HEK293 (cell line): Measurements from ENCODE around the gene ZNF624.
A peak's percentile ranks its signal among the peaks of the same experiment; 100 is the strongest.

ENCODE experiments used
- IKZF3 ChIP-seq: fragments of 450-650 bp; IDR thresholded peaks from 2 replicates; pipeline ENCODE4 v1.5.0; 2018; ENCODE audit warnings: missing biosample characterization, mild to moderate bottlenecking, missing genetic modification characterization, moderate library complexity
- KLF1 ChIP-seq: fragments of 450-650 bp; formaldehyde crosslinking; IDR thresholded peaks from 2 replicates; pipeline ENCODE4 v1.5.1; 2016; ENCODE audit warnings: missing biosample characterization, missing genetic modification characterization
- SCRT1 ChIP-seq: fragments of 450-650 bp; formaldehyde crosslinking; IDR thresholded peaks from 2 replicates; pipeline ENCODE4 v1.5.1; 2016; ENCODE audit warnings: missing biosample characterization, missing genetic modification characterization, borderline replicate concordance
- TCF7L2 ChIP-seq: IDR thresholded peaks from 2 replicates; pipeline ENCODE4 v1.6.1; 2011; ENCODE audit warnings: low read depth, mild to moderate bottlenecking, inconsistent platforms, low read length, moderate library complexity, borderline replicate concordance
- ZBTB1 ChIP-seq: fragments of 450-650 bp; formaldehyde crosslinking; IDR thresholded peaks from 2 replicates; pipeline ENCODE4 v1.5.1; 2016; ENCODE audit warnings: missing biosample characterization, missing genetic modification characterization
- ZNF133 ChIP-seq: fragments of 450-650 bp; formaldehyde crosslinking; IDR thresholded peaks from 2 replicates; pipeline ENCODE4 v1.5.1; 2016; ENCODE audit warnings: missing biosample characterization, missing genetic modification characterization
- ZNF157 ChIP-seq: fragments of 450-650 bp; formaldehyde crosslinking; IDR thresholded peaks from 2 replicates; pipeline ENCODE4 v1.5.1; 2016; ENCODE audit warnings: missing biosample characterization, missing genetic modification characterization
- ZNF350 ChIP-seq: fragments of 450-650 bp; formaldehyde crosslinking; IDR thresholded peaks from 2 replicates; pipeline ENCODE4 v1.5.0; 2017; ENCODE audit warnings: missing biosample characterization, mild to moderate bottlenecking, missing genetic modification characterization
- ZNF416 ChIP-seq: fragments of 450-650 bp; formaldehyde crosslinking; IDR thresholded peaks from 2 replicates; pipeline ENCODE4 v1.5.1; 2016; ENCODE audit warnings: missing biosample characterization, missing genetic modification characterization
- ZNF423 ChIP-seq: fragments of 450-650 bp; formaldehyde crosslinking; IDR thresholded peaks from 2 replicates; pipeline ENCODE4 v1.5.1; 2016; ENCODE audit warnings: missing biosample characterization, missing genetic modification characterization
- ZNF433 ChIP-seq: fragments of 450-650 bp; formaldehyde crosslinking; IDR thresholded peaks from 2 replicates; pipeline ENCODE4 v1.5.1; 2016; ENCODE audit warnings: missing biosample characterization, missing genetic modification characterization, low read depth
- ZNF473 ChIP-seq: fragments of 450-650 bp; formaldehyde crosslinking; IDR thresholded peaks from 2 replicates; pipeline ENCODE4 v1.5.1; 2017; ENCODE audit warnings: missing biosample characterization, missing genetic modification characterization
- ZNF48 ChIP-seq: fragments of 450-650 bp; formaldehyde crosslinking; IDR thresholded peaks from 2 replicates; pipeline ENCODE4 v1.5.1; 2016; ENCODE audit warnings: missing biosample characterization, missing genetic modification characterization
- ZNF529 ChIP-seq: fragments of 450-650 bp; formaldehyde crosslinking; IDR thresholded peaks from 2 replicates; pipeline ENCODE4 v1.5.1; 2017; ENCODE audit warnings: missing genetic modification characterization, missing biosample characterization; ENCODE audit not compliant: insufficient replicate concordance
- ZNF548 ChIP-seq: fragments of 450-650 bp; formaldehyde crosslinking; IDR thresholded peaks from 2 replicates; pipeline ENCODE4 v1.5.1; 2016; ENCODE audit warnings: missing biosample characterization, missing genetic modification characterization
- ZNF549 ChIP-seq: fragments of 450-650 bp; IDR thresholded peaks from 2 replicates; pipeline ENCODE4 v1.5.1; 2018; ENCODE audit warnings: missing biosample characterization, missing genetic modification characterization, mild to moderate bottlenecking, inconsistent platforms, moderate library complexity
- ZNF677 ChIP-seq: fragments of 450-650 bp; IDR thresholded peaks from 2 replicates; pipeline ENCODE4 v1.5.0; 2018; ENCODE audit warnings: missing biosample characterization, mild to moderate bottlenecking, missing genetic modification characterization, moderate library complexity
- ZNF785 ChIP-seq: fragments of 450-650 bp; formaldehyde crosslinking; IDR thresholded peaks from 2 replicates; pipeline ENCODE4 v1.5.1; 2016; ENCODE audit warnings: missing biosample characterization, missing genetic modification characterization
- TF ChIP-seq, protein P1 (sequence below): fragments of 450-650 bp; formaldehyde crosslinking; IDR thresholded peaks from 2 replicates; pipeline ENCODE4 v1.5.1; 2016; ENCODE audit warnings: missing biosample characterization, missing genetic modification characterization
- TF ChIP-seq, protein P2 (sequence below): fragments of 450-650 bp; formaldehyde crosslinking; IDR thresholded peaks from 2 replicates; pipeline ENCODE4 v1.5.1; 2016; ENCODE audit warnings: missing biosample characterization, missing genetic modification characterization
- TF ChIP-seq, protein P3 (sequence below): fragments of 450-650 bp; formaldehyde crosslinking; IDR thresholded peaks from 2 replicates; pipeline ENCODE4 v1.5.1; 2017; ENCODE audit warnings: missing biosample characterization, missing genetic modification characterization
- TF ChIP-seq, protein P4 (sequence below): fragments of 450-650 bp; formaldehyde crosslinking; IDR thresholded peaks from 2 replicates; pipeline ENCODE4 v1.5.1; 2016; ENCODE audit warnings: missing biosample characterization, missing genetic modification characterization
- TF ChIP-seq, protein P5 (sequence below): fragments of 450-650 bp; formaldehyde crosslinking; conservative IDR thresholded peaks from 2 replicates; pipeline ENCODE4 v1.5.1; 2016; ENCODE audit warnings: low read depth, missing biosample characterization, missing genetic modification characterization
- TF ChIP-seq, protein P6 (sequence below): fragments of 450-650 bp; formaldehyde crosslinking; IDR thresholded peaks from 2 replicates; pipeline ENCODE4; 2016; ENCODE audit warnings: missing biosample characterization, missing genetic modification characterization
- TF ChIP-seq, protein P7 (sequence below): fragments of 450-650 bp; formaldehyde crosslinking; IDR thresholded peaks from 2 replicates; pipeline ENCODE4 v1.5.1; 2016; ENCODE audit warnings: missing biosample characterization, missing genetic modification characterization

The ZNF624 gene

DNA sequence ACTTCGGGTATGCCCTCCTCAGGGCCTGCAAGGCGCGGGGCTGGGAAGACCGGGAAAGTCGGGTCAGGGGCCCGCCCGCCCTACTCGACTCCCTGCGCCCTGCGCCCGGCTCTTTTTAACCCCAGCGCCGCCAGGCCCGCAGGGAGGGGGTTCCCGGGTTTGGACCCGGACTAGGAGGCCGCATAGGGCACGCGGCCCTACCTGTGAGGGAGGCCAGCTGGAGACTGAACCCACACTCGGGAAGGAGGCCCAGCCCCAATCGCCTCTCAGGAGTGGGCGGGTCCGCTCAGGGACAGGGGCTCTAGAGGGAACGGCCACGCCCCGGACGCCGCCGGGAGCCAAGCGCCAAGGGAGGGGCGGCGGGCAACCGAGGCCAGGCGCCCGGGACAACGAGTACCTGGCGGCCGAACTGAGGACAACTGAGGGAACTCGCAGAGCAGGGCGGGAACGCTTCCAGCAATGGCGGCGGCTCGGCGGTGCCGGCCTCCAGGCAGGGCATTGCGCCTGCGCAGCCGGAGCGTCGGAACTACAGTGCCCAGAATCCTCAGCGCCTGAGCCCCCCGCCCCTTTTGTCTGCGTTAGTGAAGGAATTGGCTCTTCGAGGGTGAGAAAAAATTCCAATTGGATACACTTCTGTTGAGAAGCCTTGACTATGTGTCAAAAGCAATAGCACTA, at the start of gene ZNF624 (continued):
- TF ChIP-seq, protein P1, sequence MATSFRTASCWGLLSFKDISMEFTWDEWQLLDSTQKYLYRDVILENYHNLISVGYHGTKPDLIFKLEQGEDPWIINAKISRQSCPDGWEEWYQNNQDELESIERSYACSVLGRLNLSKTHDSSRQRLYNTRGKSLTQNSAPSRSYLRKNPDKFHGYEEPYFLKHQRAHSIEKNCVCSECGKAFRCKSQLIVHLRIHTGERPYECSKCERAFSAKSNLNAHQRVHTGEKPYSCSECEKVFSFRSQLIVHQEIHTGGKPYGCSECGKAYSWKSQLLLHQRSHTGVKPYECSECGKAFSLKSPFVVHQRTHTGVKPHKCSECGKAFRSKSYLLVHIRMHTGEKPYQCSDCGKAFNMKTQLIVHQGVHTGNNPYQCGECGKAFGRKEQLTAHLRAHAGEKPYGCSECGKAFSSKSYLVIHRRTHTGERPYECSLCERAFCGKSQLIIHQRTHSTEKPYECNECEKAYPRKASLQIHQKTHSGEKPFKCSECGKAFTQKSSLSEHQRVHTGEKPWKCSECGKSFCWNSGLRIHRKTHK (tag by site-specific recombination): no peak
- TF ChIP-seq ZNF48 (tag by site-specific recombination): no peak
- TF ChIP-seq ZNF473 (tag by site-specific recombination): no peak
- no peak for TF ChIP-seq ZBTB1 (tag by site-specific recombination)
- no peak for TF ChIP-seq ZNF423 (tag by site-specific recombination)
- TF ChIP-seq IKZF3 (tag by site-specific recombination): peak; percentile 30; the same call in 1 of the 2 replicates
- TF ChIP-seq ZNF350 (tag by site-specific recombination): no peak
- TF ChIP-seq, protein P2, sequence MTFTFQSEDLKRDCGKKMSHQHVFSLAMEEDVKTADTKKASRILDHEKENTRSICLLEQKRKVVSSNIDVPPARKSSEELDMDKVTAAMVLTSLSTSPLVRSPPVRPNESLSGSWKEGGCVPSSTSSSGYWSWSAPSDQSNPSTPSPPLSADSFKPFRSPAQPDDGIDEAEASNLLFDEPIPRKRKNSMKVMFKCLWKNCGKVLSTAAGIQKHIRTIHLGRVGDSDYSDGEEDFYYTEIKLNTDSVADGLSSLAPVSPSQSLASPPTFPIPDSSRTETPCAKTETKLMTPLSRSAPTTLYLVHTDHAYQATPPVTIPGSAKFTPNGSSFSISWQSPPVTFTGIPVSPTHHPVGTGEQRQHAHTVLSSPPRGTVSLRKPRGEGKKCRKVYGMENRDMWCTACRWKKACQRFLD (tag by site-specific recombination): no peak
- TF ChIP-seq ZNF433 (tag by site-specific recombination): no peak
- TF ChIP-seq, protein P3, sequence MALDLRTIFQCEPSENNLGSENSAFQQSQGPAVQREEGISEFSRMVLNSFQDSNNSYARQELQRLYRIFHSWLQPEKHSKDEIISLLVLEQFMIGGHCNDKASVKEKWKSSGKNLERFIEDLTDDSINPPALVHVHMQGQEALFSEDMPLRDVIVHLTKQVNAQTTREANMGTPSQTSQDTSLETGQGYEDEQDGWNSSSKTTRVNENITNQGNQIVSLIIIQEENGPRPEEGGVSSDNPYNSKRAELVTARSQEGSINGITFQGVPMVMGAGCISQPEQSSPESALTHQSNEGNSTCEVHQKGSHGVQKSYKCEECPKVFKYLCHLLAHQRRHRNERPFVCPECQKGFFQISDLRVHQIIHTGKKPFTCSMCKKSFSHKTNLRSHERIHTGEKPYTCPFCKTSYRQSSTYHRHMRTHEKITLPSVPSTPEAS: no peak
- TF ChIP-seq ZNF416 (tag by site-specific recombination): no peak
- TF ChIP-seq ZNF157 (tag by site-specific recombination): no peak
- TF ChIP-seq ZNF548 (tag by site-specific recombination): no peak
- TF ChIP-seq, protein P4, sequence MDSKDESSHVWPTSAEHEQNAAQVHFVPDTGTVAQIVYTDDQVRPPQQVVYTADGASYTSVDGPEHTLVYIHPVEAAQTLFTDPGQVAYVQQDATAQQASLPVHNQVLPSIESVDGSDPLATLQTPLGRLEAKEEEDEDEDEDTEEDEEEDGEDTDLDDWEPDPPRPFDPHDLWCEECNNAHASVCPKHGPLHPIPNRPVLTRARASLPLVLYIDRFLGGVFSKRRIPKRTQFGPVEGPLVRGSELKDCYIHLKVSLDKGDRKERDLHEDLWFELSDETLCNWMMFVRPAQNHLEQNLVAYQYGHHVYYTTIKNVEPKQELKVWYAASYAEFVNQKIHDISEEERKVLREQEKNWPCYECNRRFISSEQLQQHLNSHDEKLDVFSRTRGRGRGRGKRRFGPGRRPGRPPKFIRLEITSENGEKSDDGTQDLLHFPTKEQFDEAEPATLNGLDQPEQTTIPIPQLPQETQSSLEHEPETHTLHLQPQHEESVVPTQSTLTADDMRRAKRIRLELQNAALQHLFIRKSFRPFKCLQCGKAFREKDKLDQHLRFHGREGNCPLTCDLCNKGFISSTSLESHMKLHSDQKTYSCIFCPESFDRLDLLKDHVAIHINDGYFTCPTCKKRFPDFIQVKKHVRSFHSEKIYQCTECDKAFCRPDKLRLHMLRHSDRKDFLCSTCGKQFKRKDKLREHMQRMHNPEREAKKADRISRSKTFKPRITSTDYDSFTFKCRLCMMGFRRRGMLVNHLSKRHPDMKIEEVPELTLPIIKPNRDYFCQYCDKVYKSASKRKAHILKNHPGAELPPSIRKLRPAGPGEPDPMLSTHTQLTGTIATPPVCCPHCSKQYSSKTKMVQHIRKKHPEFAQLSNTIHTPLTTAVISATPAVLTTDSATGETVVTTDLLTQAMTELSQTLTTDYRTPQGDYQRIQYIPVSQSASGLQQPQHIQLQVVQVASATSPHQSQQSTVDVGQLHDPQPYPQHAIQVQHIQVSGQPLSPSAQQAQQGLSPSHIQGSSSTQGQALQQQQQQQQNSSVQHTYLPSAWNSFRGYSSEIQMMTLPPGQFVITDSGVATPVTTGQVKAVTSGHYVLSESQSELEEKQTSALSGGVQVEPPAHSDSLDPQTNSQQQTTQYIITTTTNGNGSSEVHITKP (tag by site-specific recombination): peak; percentile 72
- no peak for TF ChIP-seq TCF7L2
- TF ChIP-seq, protein P5, sequence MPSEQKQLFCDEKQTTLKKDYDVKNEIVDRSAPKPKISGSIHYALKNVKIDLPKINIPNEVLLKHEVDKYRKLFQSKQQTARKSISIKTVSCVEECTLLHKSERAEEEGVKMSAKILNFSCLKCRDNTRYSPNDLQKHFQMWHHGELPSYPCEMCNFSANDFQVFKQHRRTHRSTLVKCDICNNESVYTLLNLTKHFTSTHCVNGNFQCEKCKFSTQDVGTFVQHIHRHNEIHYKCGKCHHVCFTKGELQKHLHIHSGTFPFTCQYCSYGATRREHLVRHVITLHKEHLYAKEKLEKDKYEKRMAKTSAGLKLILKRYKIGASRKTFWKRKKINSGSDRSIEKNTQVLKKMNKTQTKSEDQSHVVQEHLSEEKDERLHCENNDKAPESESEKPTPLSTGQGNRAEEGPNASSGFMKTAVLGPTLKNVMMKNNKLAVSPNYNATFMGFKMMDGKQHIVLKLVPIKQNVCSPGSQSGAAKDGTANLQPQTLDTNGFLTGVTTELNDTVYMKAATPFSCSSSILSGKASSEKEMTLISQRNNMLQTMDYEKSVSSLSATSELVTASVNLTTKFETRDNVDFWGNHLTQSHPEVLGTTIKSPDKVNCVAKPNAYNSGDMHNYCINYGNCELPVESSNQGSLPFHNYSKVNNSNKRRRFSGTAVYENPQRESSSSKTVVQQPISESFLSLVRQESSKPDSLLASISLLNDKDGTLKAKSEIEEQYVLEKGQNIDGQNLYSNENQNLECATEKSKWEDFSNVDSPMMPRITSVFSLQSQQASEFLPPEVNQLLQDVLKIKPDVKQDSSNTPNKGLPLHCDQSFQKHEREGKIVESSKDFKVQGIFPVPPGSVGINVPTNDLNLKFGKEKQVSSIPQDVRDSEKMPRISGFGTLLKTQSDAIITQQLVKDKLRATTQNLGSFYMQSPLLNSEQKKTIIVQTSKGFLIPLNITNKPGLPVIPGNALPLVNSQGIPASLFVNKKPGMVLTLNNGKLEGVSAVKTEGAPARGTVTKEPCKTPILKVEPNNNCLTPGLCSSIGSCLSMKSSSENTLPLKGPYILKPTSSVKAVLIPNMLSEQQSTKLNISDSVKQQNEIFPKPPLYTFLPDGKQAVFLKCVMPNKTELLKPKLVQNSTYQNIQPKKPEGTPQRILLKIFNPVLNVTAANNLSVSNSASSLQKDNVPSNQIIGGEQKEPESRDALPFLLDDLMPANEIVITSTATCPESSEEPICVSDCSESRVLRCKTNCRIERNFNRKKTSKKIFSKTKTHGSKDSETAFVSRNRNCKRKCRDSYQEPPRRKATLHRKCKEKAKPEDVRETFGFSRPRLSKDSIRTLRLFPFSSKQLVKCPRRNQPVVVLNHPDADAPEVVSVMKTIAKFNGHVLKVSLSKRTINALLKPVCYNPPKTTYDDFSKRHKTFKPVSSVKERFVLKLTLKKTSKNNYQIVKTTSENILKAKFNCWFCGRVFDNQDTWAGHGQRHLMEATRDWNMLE (tag by site-specific recombination): 0 out of 2 replicates have a peak, but pooled peaks have one; percentile 16
- TF ChIP-seq, protein P6, sequence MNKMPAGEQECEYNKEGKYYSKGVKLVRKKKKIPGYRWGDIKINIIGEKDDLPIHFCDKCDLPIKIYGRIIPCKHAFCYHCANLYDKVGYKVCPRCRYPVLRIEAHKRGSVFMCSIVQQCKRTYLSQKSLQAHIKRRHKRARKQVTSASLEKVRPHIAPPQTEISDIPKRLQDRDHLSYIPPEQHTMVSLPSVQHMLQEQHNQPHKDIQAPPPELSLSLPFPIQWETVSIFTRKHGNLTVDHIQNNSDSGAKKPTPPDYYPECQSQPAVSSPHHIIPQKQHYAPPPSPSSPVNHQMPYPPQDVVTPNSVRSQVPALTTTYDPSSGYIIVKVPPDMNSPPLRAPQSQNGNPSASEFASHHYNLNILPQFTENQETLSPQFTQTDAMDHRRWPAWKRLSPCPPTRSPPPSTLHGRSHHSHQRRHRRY: no peak
- no peak for TF ChIP-seq ZNF785 (tag by site-specific recombination)
- TF ChIP-seq ZNF549 (tag by site-specific recombination): no peak
- no peak for TF ChIP-seq SCRT1 (tag by site-specific recombination)
- peak; percentile 90 for TF ChIP-seq KLF1
- TF ChIP-seq, protein P7, sequence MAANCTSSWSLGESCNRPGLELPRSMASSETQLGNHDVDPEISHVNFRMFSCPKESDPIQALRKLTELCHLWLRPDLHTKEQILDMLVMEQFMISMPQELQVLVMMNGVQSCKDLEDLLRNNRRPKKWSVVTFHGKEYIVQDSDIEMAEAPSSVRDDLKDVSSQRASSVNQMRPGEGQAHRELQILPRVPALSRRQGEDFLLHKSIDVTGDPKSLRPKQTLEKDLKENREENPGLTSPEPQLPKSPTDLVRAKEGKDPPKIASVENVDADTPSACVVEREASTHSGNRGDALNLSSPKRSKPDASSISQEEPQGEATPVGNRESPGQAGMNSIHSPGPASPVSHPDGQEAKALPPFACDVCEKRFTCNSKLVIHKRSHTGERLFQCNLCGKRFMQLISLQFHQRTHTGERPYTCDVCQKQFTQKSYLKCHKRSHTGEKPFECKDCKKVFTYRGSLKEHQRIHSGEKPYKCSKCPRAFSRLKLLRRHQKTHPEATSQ (tag by site-specific recombination): peak; percentile 59; the same call in 1 of the 2 replicates
- no peak for TF ChIP-seq ZNF529 (tag by site-specific recombination)
- no peak for TF ChIP-seq ZNF677
- TF ChIP-seq ZNF133 (tag by site-specific recombination): no peak
